Keratinocyte (primary cell): ENCODE data around the gene RHBDD1. TPM values are rescaled to one million over a fixed set of nuclear protein-coding genes. Genes with fewer than 3 reads are reported as not detected.

Experiments
- DNase-seq: peaks from one replicate; pipeline ENCODE4 v3.0.0-alpha.2; 2011; ENCODE audit warnings: low read depth, missing footprints, low spot score
- FAIRE-seq: peaks from 2 replicates; lab custom pipeline; 2011; peaks lifted over from hg19 to GRCh38; lab: Jason Lieb, UNC
- H2AFZ ChIP-seq: 2 replicates; pipeline ENCODE4 v1.6.0; 2012; ENCODE audit warnings: low read length, control low read depth, inconsistent platforms; ENCODE audit not compliant: control insufficient read depth
- H3K27ac ChIP-seq: 2 replicates; pipeline ENCODE4 v1.5.1; 2011; ENCODE audit warnings: low read length; ENCODE audit not compliant: control insufficient read depth, insufficient read depth
- H3K27me3 ChIP-seq: 3 replicates; pipeline ENCODE4 v1.6.0; 2011; ENCODE audit warnings: low read length; ENCODE audit not compliant: control insufficient read depth, insufficient read depth; ENCODE audit errors: extremely low read depth
- H3K36me3 ChIP-seq, 2 experiments: 2 replicates in 1 of 2; 3 replicates in 1 of 2; pipeline ENCODE4 v1.5.1; 2011; ENCODE audit warnings: low read length in 2 of 2, mild to moderate bottlenecking in 1 of 2; ENCODE audit not compliant: control insufficient read depth in 2 of 2, insufficient read depth in 2 of 2; ENCODE audit errors: extremely low read depth in 1 of 2
- H3K4me1 ChIP-seq: 3 replicates; pipeline ENCODE4 v1.5.1; 2011; ENCODE audit warnings: low read length; ENCODE audit not compliant: control insufficient read depth, insufficient read depth; ENCODE audit errors: extremely low read depth
- H3K4me2 ChIP-seq: 3 replicates; pipeline ENCODE4 v1.6.0; 2011; ENCODE audit warnings: low read depth, low read length; ENCODE audit not compliant: control insufficient read depth, insufficient read depth; ENCODE audit errors: extremely low read depth
- H3K4me3 ChIP-seq, 3 experiments: fragments of 200-600 bp in 1 of 3; sonication (generic) in 1 of 3; 2 replicates in 2 of 3; 3 replicates in 1 of 3; pipeline ENCODE4 v1.5.1; 2011 to 2016; ENCODE audit warnings: low read length in 3 of 3, mild to moderate bottlenecking in 3 of 3, control low read depth in 2 of 3, inconsistent platforms in 1 of 3, low read depth in 1 of 3, mixed read lengths in 1 of 3, mixed run types in 1 of 3, moderate library complexity in 1 of 3; ENCODE audit not compliant: control insufficient read depth in 2 of 3, insufficient read depth in 2 of 3; ENCODE audit errors: extremely low read depth in 1 of 3
- H3K79me2 ChIP-seq: 2 replicates; pipeline ENCODE4 v1.6.0; 2012; ENCODE audit warnings: low read length; ENCODE audit not compliant: control insufficient read depth, insufficient read depth
- H3K9ac ChIP-seq: 3 replicates; pipeline ENCODE4 v1.6.0; 2011; ENCODE audit warnings: low read length; ENCODE audit not compliant: control insufficient read depth, insufficient read depth; ENCODE audit errors: extremely low read depth
- H3K9me1 ChIP-seq: 3 replicates; pipeline ENCODE4 v1.6.0; 2011; ENCODE audit warnings: low read length; ENCODE audit not compliant: control insufficient read depth, insufficient read depth; ENCODE audit errors: extremely low read depth
- H3K9me3 ChIP-seq: 2 replicates; pipeline ENCODE4 v1.5.1; 2012; ENCODE audit warnings: low read depth, low read length; ENCODE audit not compliant: control insufficient read depth
- H4K20me1 ChIP-seq: 3 replicates; pipeline ENCODE4 v1.6.0; 2011; ENCODE audit warnings: low read length; ENCODE audit not compliant: control insufficient read depth, insufficient read depth; ENCODE audit errors: extremely low read depth
- CTCF ChIP-seq, 3 experiments: IDR thresholded peaks in 1 of 3; conservative IDR thresholded peaks in 1 of 3; optimal IDR thresholded peaks in 1 of 3; 2 replicates in 2 of 3; 3 replicates in 1 of 3; pipeline versions ENCODE3 to v1.5.1; 2011; ENCODE audit warnings: low read length in 3 of 3, mild to moderate bottlenecking in 3 of 3, moderate library complexity in 2 of 3, control low read depth in 1 of 3, inconsistent platforms in 1 of 3; ENCODE audit not compliant: insufficient read depth in 2 of 3; ENCODE audit errors: extremely low read depth in 1 of 3
- EZH2 ChIP-seq: IDR thresholded peaks from one replicate; pipeline ENCODE4 v1.6.1; 2012; ENCODE audit warnings: inconsistent platforms, mild to moderate bottlenecking, low read length, moderate library complexity
- dilution Hi-C: fragments of 300-500 bp; cut with MboI; formaldehyde crosslinking; loops from one replicate; pipeline ENCODE4 v1.7.0; 2020; ENCODE audit warnings: low sequenced_read_pairs; ENCODE audit not compliant: extremely low pct_ligation_motif_present
- polyA plus RNA-seq, 5 experiments: library from polyadenylated mRNA; depleted of rRNA in 3 of 5; stranded (reverse) in 3 of 5; stranded (forward) in 1 of 5; unstranded in 1 of 5; fragments of >200 nt; gene quantifications; 1 replicate in 1 of 5; 2 replicates in 3 of 5; 3 replicates in 1 of 5; pipeline versions ENCODE4 v1.2.1 to v1.2.3, GENCODE V29; 2011 to 2012; ENCODE audit warnings: missing spikeins in 2 of 5, low read depth in 1 of 5, low replicate concordance in 1 of 5

The RHBDD1 gene
- polyA plus RNA-seq, 1 donor (not counting 4 experiments of a cell fraction or from before 2014, with no cell fraction given) = 27.8 TPM

DNA sequence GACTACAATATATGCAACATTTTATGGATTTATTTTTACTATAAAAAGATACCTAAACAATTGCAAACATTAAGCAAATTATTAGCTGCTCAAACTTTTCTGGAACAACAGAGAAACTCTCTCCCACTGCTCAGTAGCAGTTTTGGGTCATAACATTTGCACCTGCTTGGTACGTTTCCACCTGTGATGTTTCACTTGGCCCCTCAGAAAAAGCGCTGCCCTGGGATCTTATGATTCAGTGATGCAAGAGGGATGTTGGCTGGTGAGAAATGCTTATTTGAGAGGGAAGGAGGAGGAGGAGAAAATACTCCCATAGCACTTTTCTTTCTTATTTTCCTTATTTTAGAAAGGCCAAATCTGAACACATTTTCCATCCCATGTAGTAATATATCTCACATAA, 45.4 kb upstream of the RHBDD1 start:
- Histone ChIP-seq H3K36me3 (peaks cover 4 to 13% of the 10 kb centered on the region in 2 experiments), H3K27me3 (no peaks in the 10 kb centered on the region), H3K4me2 (peak overlapping the region; percentile 80), H3K9me3 (no peaks in the 10 kb centered on the region), H3K4me3 (peak overlapping the region in 2 of 3 experiments; percentile 74 to 82), H3K4me1 (peaks cover 29% of the 10 kb centered on the region), H4K20me1 (no peaks in the 10 kb centered on the region), H3K79me2 (peaks cover 75% of the 10 kb centered on the region), H3K27ac (no peak overlapping the region), H2AFZ (no peak overlapping the region), H3K9ac (peak overlapping the region; percentile 95), H3K9me1 (no peaks in the 10 kb centered on the region)
- dilution Hi-C loops = no loop called here
- no peak for TF ChIP-seq EZH2
- TF ChIP-seq CTCF (optimal IDR thresholded peaks at IDR 0.05 in 1 of 3, IDR thresholded peaks at IDR 0.05 in 1 of 3, conservative IDR thresholded peaks at IDR 0.05 in 1 of 3; ENCODE audit: extremely low read depth in 1 of 3, insufficient read depth in 2 of 3, low read length in 3 of 3) = no peak
- DNase-seq = no peak
- no peak for FAIRE-seq

- Histone ChIP-seq H3K9ac (peak overlapping the region; percentile 95), H3K9me3 (no peaks in the 10 kb centered on the region), H3K79me2 (peaks cover 81% of the 10 kb centered on the region), H3K27me3 (no peaks in the 10 kb centered on the region), H3K4me1 (peaks cover 35% of the 10 kb centered on the region), H4K20me1 (no peaks in the 10 kb centered on the region), H3K27ac (peak overlapping the region; percentile 95), H3K9me1 (no peaks in the 10 kb centered on the region), H3K36me3 (peaks cover 5 to 15% of the 10 kb centered on the region in 2 experiments), H2AFZ (peak overlapping the region; percentile 74), H3K4me3 (peak overlapping the region; percentile 33 to 82 (median 74)), H3K4me2 (peak overlapping the region; percentile 80)
- dilution Hi-C loops = no loop called here
- no peak for TF ChIP-seq CTCF (optimal IDR thresholded peaks at IDR 0.05 in 1 of 3, IDR thresholded peaks at IDR 0.05 in 1 of 3, conservative IDR thresholded peaks at IDR 0.05 in 1 of 3; ENCODE audit: extremely low read depth in 1 of 3, insufficient read depth in 2 of 3, low read length in 3 of 3)
- no peak for TF ChIP-seq EZH2
- no peak for DNase-seq
- FAIRE-seq = no peak
Observed at GRCh38 chr2:226791056-226791486, 44.8 kb upstream of the RHBDD1 start.
